ENCODE measurements around the gene BRCC3.

The BRCC3 gene

DNA sequence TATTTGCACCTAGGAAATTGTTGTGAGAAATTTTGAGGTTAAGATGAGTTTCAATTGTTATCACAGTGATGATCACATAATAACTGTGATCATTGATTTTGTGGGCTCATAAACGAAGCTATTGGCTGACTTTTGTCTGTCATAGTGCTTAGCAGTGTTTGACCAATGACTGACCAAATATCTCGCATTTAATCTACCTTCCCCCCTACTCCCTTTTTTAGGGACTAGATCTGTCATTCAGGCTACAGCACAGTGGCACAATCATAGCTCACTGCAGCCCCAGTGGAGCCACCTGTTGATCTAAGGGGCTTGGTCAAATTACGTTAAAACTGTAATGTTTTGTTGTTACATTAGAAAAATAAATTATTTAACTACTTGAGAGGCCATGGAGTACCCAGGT, 43.2 kb upstream of the BRCC3 start:
- peak overlapping the region; percentile 80 to 95 for H3K27ac ChIP-seq
- TF ChIP-seq, protein P1, sequence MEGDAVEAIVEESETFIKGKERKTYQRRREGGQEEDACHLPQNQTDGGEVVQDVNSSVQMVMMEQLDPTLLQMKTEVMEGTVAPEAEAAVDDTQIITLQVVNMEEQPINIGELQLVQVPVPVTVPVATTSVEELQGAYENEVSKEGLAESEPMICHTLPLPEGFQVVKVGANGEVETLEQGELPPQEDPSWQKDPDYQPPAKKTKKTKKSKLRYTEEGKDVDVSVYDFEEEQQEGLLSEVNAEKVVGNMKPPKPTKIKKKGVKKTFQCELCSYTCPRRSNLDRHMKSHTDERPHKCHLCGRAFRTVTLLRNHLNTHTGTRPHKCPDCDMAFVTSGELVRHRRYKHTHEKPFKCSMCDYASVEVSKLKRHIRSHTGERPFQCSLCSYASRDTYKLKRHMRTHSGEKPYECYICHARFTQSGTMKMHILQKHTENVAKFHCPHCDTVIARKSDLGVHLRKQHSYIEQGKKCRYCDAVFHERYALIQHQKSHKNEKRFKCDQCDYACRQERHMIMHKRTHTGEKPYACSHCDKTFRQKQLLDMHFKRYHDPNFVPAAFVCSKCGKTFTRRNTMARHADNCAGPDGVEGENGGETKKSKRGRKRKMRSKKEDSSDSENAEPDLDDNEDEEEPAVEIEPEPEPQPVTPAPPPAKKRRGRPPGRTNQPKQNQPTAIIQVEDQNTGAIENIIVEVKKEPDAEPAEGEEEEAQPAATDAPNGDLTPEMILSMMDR (IDR thresholded peaks at IDR 0.05): no peak
- H3K4me3 ChIP-seq: peak overlapping the region; percentile 74
- no peak for DNase-seq (ENCODE audit: low spot score)

DNA sequence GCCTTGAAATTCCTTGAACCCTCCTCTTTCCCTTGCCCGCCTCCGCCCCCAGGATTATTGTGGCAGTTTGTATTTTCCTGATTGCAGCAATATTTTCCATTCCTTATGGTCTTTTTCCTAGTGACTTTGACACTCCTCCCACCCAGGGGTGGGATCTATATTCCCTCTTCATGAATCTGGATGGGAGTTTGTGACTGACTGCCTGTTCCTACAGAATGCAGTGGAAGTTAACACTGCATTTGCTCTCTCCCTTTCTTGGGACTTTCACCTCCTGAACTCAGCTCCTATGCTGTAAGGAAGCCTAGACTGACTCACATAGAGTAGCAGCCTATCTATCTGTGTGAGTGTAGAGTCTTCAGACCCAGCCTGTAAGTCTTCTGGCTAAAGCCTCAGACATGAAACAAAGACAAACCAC, 42.4 kb upstream of the BRCC3 start:
- TF ChIP-seq, protein P1 (IDR thresholded peaks at IDR 0.05): no peak
- peak overlapping the region; percentile 80 to 95 for H3K27ac ChIP-seq
- no peak for DNase-seq (ENCODE audit: low spot score)
- H3K4me3 ChIP-seq: peak overlapping the region; percentile 74

DNA sequence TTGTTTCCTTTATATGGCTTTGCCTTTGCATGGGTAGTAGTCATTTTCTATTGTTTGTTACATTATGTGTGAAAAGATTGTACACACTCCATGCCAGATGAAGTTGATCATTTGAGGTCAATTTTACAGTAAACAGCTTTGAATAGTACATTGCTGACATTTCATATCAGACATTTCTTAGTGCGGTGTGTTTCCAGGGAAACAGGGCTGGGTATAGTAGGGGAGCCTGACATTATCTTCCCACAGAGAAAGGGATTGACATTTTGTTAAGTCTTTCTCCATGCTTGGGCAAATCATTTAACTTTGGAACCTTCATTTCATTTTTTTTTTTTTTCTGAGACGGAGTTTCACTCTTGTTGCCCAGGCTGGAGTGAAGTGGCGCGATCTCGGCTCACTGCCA, 39.7 kb upstream of the BRCC3 start:
- TF ChIP-seq, protein P1 (IDR thresholded peaks at IDR 0.05): no peak
- Histone ChIP-seq H3K4me3 (no peak overlapping the region), H3K27ac (no peak overlapping the region)
- DNase-seq (ENCODE audit: low spot score): no peak

DNA sequence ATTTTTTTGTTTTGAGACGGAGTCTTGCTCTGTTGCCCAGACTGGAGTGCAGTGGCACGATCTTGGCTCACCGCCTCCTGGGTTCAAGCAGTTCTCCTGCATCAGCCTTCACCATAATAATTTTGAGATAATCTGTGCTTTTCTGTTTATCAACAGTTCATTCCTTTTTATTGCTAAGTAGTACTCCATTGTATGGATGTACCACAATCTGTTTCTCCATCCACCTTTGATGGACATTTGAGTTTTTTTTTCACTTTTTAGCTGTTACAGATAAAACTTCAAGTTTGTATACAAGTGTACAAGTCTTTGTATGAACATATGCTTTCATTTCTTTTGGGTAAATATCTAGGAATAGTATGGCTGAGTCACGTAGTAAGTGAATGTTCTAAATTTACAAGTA, 35.6 kb upstream of the BRCC3 start:
- H3K27ac ChIP-seq: no peak overlapping the region
- H3K4me3 ChIP-seq: no peak overlapping the region
- DNase-seq (ENCODE audit: low spot score): no peak
- TF ChIP-seq, protein P1 (IDR thresholded peaks at IDR 0.05): no peak

DNA sequence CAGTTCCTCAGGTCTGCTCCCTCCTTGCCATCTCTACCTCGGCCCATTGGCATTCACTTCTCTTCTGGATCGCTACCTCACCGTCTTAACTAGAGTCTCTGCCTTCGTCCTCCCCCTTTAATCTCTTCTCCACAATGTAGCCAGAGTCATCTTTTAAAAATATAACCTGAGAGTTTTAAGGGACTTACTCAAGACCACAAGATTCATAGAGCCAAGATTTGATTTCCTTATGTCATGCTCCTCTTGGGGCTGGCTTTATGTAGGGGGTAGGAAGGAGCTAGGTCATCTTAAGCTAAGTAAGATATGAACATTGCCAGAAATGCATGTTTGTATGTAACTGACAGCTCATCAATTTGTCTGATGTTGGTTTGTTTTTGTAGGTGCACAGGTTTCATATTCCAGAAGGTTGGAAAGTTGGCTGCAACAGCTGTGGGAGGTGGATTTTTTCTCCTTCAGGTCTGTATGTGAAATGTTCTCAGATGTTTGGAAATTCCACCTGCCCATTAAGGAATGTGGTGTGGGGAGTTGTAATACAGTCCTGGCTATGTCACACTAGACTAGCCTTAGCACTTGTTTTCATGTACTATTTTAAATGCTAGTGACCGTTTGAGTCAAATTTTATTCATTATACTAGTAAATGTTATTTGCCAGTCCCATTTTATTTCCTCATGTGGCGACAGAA, 25.0 kb upstream of the BRCC3 start:
- DNase-seq (ENCODE audit: low spot score): no peak
- no peak overlapping the region for H3K4me3 ChIP-seq
- TF ChIP-seq, protein P1 (IDR thresholded peaks at IDR 0.05): no peak
- no peak overlapping the region for H3K27ac ChIP-seq

DNA sequence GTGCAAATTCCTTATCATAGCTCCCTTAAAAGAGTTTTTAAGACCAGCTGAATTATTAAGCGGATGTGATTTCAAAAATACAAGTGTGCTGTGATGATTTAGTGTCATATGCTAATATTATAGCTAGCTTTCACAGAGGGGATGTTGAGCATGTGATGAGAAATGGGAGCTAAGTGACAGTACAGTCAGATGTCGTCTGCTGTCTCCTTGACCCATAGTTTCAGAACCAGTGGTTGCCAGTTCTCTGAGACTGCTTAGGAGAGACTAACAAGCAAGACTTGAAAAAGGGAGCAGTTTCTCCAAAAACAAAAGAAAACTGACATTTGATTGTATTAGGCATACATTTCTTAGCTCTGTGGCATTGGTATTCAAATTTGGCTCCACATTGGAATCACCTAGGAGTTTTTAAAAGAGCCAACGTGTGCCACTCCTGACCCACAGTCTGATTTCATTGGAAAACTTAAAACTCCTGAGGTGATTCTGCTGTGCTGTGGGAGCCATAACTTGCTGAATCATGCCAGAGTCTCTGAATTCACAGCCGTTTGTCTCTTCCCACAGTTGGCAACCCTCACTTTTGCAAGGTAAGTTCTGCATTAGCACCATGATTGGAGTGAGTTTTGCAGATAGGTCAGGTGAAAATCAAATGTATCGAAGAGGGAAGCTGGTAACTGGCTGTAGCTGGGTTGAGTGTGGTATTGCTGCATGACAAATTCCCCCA, 24.3 kb upstream of the BRCC3 start:
- DNase-seq (ENCODE audit: low spot score): no peak
- no peak overlapping the region for H3K27ac ChIP-seq
- TF ChIP-seq, protein P1 (IDR thresholded peaks at IDR 0.05): no peak

More for the DNA sequence above, 24.3 kb upstream of the BRCC3 start:
- H3K4me3 ChIP-seq: no peak overlapping the region

All from coronary artery (tissue), 2 donors.